HCT116 (cell line): Measurements from ENCODE around the gene MAP4K4. TPM values are rescaled to one million over a fixed set of nuclear protein-coding genes. Genes with fewer than 3 reads are reported as not detected.

Experiments used
- ATAC-seq: fragments of 200-7000 bp; cut with Tn5 transposase; 2 replicates; pipeline ENCODE4 v1.9.1; 2020; ENCODE audit warnings: mild to moderate bottlenecking, moderate library complexity
- BruUV-seq: library from RNA; stranded (reverse); fragments of 400-500 nt; replicated peaks from 2 replicates; lab custom pipeline; 2021; lab: Mats Ljungman, UMichigan
- CTCF ChIA-PET: fragments of 300-600 bp; sonication (Branson Sonifier 250); formaldehyde crosslinking; loops from one replicate; lab custom pipeline; 2021; ENCODE audit warnings: antibody characterized with exemption; lab: Charles Lee
- POLR2A ChIA-PET: fragments of 300-600, 350-600 bp; sonication (Branson Sonifier 250); formaldehyde crosslinking; loops from one replicate; lab custom pipeline; 2021; ENCODE audit warnings: antibody characterized with exemption; lab: Charles Lee
- RAD21 ChIA-PET, 2 experiments: fragments of 300-600 bp; sonication (Branson Sonifier 250); formaldehyde crosslinking; loops; one replicate each; lab custom pipeline; 2023; ENCODE audit warnings: low total read pairs in 2 of 2; ENCODE audit not compliant: uncharacterized antibody in 2 of 2, unreplicated experiment in 2 of 2, low non-redundant PET in 1 of 2; lab: Charles Lee
- DNase-seq: peaks from one replicate; pipeline ENCODE4 v3.0.0-alpha.2; 2010; ENCODE audit warnings: low read depth, low spot score
- H2AFZ ChIP-seq: fragments of 200-600 bp; shearing (Covaris generic), sonication (generic); 2 replicates; pipeline ENCODE4 v1.6.1; 2017; ENCODE audit warnings: low read depth, mixed run types, mixed read lengths, antibody characterized with exemption, low read length; ENCODE audit not compliant: poor library complexity, severe bottlenecking
- H3K27ac ChIP-seq: 2 replicates; pipeline ENCODE4 v1.5.1; 2012; ENCODE audit warnings: low read depth, low read length
- H3K27me3 ChIP-seq: fragments of 200-600 bp; sonication (generic); 2 replicates; pipeline ENCODE4 v1.6.1; 2016; ENCODE audit warnings: mixed run types, low read length, mixed read lengths; ENCODE audit not compliant: insufficient read depth
- H3K36me3 ChIP-seq, 2 experiments: fragments of 200-500 bp in 1 of 2; fragments of 200-600 bp in 1 of 2; sonication (Bioruptor generic) in 1 of 2; sonication (generic) in 1 of 2; 2 replicates each; pipeline versions ENCODE4 v1.5.1 to v1.6.1; 2014 to 2016; ENCODE audit warnings: low read length in 2 of 2, inconsistent platforms in 1 of 2, mixed read lengths in 1 of 2, mixed run types in 1 of 2; ENCODE audit not compliant: insufficient read depth in 2 of 2, control insufficient read depth in 1 of 2
- H3K4me1 ChIP-seq, 2 experiments: fragments of 200-600 bp in 1 of 2; sonication (generic) in 1 of 2; 2 replicates each; pipeline versions ENCODE4 v1.5.1 to v1.6.1; 2012 to 2017; ENCODE audit warnings: low read length in 2 of 2, inconsistent platforms in 1 of 2, mild to moderate bottlenecking in 1 of 2, mixed read lengths in 1 of 2, mixed run types in 1 of 2, moderate library complexity in 1 of 2; ENCODE audit not compliant: insufficient read depth in 2 of 2, control insufficient read depth in 1 of 2
- H3K4me2 ChIP-seq: fragments of 200-600 bp; sonication (generic); 2 replicates; pipeline ENCODE4 v1.6.1; 2017; ENCODE audit warnings: mixed run types, low read length, mixed read lengths
- H3K4me3 ChIP-seq, 2 experiments: fragments of 200-600 bp in 1 of 2; sonication (generic) in 1 of 2; replicated peaks in 1 of 2; 2 replicates each; pipeline ENCODE4 v1.5.1; 2011 to 2016; ENCODE audit warnings: low read length in 2 of 2, control low read depth in 1 of 2, low read depth in 1 of 2, mild to moderate bottlenecking in 1 of 2, mixed read lengths in 1 of 2, mixed run types in 1 of 2
- H3K79me2 ChIP-seq: fragments of 200-600 bp; sonication (generic); 2 replicates; pipeline ENCODE4 v1.6.1; 2017; ENCODE audit warnings: mild to moderate bottlenecking, mixed run types, low read length, moderate library complexity, mixed read lengths; ENCODE audit not compliant: insufficient read depth
- H3K9ac ChIP-seq: fragments of 200-600 bp; sonication (generic); 2 replicates; pipeline ENCODE4 v1.6.1; 2016; ENCODE audit warnings: low read length, mixed read lengths
- H3K9me2 ChIP-seq: fragments of 200-600 bp; sonication (generic), shearing (Covaris generic); 2 replicates; pipeline ENCODE4 v1.6.1; 2017; ENCODE audit warnings: mixed run types, mild to moderate bottlenecking, moderate library complexity; ENCODE audit not compliant: insufficient read depth
- H3K9me3 ChIP-seq, 2 experiments: fragments of 200-500 bp in 1 of 2; fragments of 200-600 bp in 1 of 2; sonication (Bioruptor generic) in 1 of 2; sonication (generic) in 1 of 2; 2 replicates each; pipeline ENCODE4 v1.6.1; 2014 to 2017; ENCODE audit warnings: low read length in 2 of 2, mixed read lengths in 2 of 2, inconsistent platforms in 1 of 2, low read depth in 1 of 2, mild to moderate bottlenecking in 1 of 2, mixed run types in 1 of 2, moderate library complexity in 1 of 2; ENCODE audit not compliant: control insufficient read depth in 1 of 2, insufficient read depth in 1 of 2
- H4K20me1 ChIP-seq: fragments of 200-600 bp; sonication (generic), shearing (Covaris generic); 2 replicates; pipeline ENCODE4 v1.6.1; 2017; ENCODE audit warnings: mixed run types, mild to moderate bottlenecking, moderate library complexity; ENCODE audit not compliant: insufficient read depth
- CBX3 ChIP-seq: IDR thresholded peaks from 2 replicates; pipeline ENCODE4 v1.6.1; 2012; ENCODE audit warnings: low read depth
- ELF1 ChIP-seq: IDR thresholded peaks from 2 replicates; pipeline ENCODE4 v1.6.1; 2012; ENCODE audit warnings: low read depth, borderline replicate concordance
- EZH2 ChIP-seq: fragments of 200-600 bp; sonication (generic); IDR thresholded peaks from 2 replicates; pipeline ENCODE4 v1.6.1; 2017; ENCODE audit warnings: antibody characterized with exemption, mixed run types
- EZH2phosphoT487 ChIP-seq: fragments of 200-600 bp; IDR thresholded peaks from 2 replicates; pipeline ENCODE4 v1.6.1; 2018; ENCODE audit warnings: antibody characterized with exemption, borderline replicate concordance
- FOSL1 ChIP-seq: IDR thresholded peaks from 2 replicates; pipeline ENCODE4 v1.6.1; 2012; ENCODE audit warnings: low read depth
- JUND ChIP-seq: IDR thresholded peaks from 2 replicates; pipeline ENCODE4 v1.6.1; 2012
- POLR2AphosphoS5 ChIP-seq: IDR thresholded peaks from 2 replicates; pipeline ENCODE4 v1.6.1; 2011; ENCODE audit warnings: mild to moderate bottlenecking, low read depth, low read length, moderate library complexity
- RAD21 ChIP-seq: IDR thresholded peaks from 2 replicates; pipeline ENCODE4 v1.6.1; 2012; ENCODE audit warnings: low read depth, mild to moderate bottlenecking
- SP1 ChIP-seq: IDR thresholded peaks from 2 replicates; pipeline ENCODE4 v1.6.1; 2012; ENCODE audit warnings: low read depth
- TCF7L2 ChIP-seq: IDR thresholded peaks from 2 replicates; pipeline ENCODE4 v1.7.0; 2011; ENCODE audit warnings: borderline replicate concordance, inconsistent platforms; ENCODE audit not compliant: insufficient read depth, insufficient read length; ENCODE audit errors: extremely low read depth
- YY1 ChIP-seq: IDR thresholded peaks from 2 replicates; pipeline ENCODE4 v1.6.1; 2011; ENCODE audit warnings: low read length, low read depth, moderate library complexity, mild to moderate bottlenecking; ENCODE audit not compliant: insufficient replicate concordance; ENCODE audit errors: extremely low read depth
- intact Hi-C: fragments of 100-400 bp; cut with micrococcal nuclease; formaldehyde crosslinking; loops from 2 replicates; pipeline ENCODE4 v1.10.0; 2022
- total RNA-seq: library from RNA; stranded (reverse); gene quantifications from one replicate; pipeline ENCODE4 v1.2.1, GENCODE V29; 2021; ENCODE audit not compliant: unreplicated experiment
- TF ChIP-seq, protein P1 (sequence below), 3 experiments: fragments of 200-600 bp in 1 of 3; sonication (generic) in 1 of 3; IDR thresholded peaks in 2 of 3; conservative IDR thresholded peaks in 1 of 3; 2 replicates each; pipeline ENCODE4 v1.5.1; 2012 to 2017; ENCODE audit warnings: low read depth in 2 of 3, low read length in 2 of 3, antibody characterized with exemption in 1 of 3, borderline replicate concordance in 1 of 3, control low read depth in 1 of 3, mild to moderate bottlenecking in 1 of 3, mixed read lengths in 1 of 3, mixed run types in 1 of 3, moderate library complexity in 1 of 3; ENCODE audit not compliant: insufficient read depth in 1 of 3

MAP4K4 gene
- total RNA-seq, 1 experiment from 2014 or later, result 62.3 TPM

DNA sequence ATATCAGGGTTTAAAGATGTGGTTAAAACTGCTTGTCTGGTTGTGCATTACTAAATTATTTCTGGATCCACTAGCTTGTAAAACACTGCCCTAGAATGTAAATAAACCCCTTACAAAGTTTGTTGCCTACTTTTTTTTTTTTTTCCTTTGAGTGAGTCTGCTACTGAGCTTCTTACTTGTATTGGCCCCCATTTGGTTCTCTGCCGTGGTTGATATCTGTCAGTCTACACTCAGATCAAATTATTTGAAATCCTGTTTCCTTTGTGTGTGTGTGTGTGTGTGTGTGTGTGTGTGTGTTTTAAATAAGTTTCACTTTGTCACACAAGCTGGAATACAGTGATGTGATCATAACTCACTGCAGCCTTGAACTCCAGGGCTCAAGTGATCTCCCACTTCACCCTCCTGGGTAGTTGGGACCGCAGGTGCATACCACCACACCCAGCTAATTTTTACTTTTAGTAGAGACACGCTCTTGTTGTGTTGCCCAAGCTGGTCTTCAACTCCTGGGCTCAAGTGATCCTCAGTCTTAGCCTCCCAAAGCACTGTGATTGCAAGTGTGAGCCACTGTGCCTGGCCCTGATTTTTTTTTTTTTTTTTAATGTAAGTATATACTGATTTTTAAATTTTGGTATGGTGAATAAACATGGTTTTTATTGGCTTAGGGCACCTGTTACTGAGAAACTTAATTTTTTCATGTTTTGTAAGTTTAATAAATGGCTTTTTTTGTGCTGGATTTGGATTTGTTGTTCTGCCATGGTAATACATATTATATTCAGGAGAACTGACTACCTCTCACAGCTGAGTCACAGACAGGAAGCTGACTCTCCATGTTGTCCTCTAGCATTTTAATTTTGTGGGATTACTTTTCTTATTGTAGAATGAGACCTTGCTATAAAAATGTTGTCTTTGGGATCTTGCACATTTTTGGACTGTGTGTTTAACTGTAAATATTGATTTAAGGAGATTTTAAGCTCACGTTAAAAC lies 48.5 kb downstream of the MAP4K4 start:
- BruUV-seq, result no TSS peak
- H3K4me2 ChIP-seq, result peak overlapping the region; percentile 43
- no peaks in the 10 kb centered on the region for H3K36me3 ChIP-seq
- H3K9me2 ChIP-seq, result no peaks in the 10 kb centered on the region
- H3K4me1 ChIP-seq, result peaks cover 0 to 22% of the 10 kb centered on the region in 2 experiments; a peak in 2 of 4 replicates
- H3K27me3 ChIP-seq, result no peaks in the 10 kb centered on the region
- peaks cover 67% of the 10 kb centered on the region for H3K79me2 ChIP-seq
- ChIA-PET POLR2A (no interaction called here), CTCF (interaction anchor here (1.8 kb wide), 1 partner anchor 24 kb away, joined by 10 read pairs; no protein-coding TSS in a partner anchor), RAD21 (no interaction called here)
- intact Hi-C loops, result no loop called here
- no peaks in the 10 kb centered on the region for H3K9me3 ChIP-seq
- peaks cover 7% of the 10 kb centered on the region; the same call in 1 of the 2 replicates for H4K20me1 ChIP-seq
- TF ChIP-seq FOSL1 (0 out of 2 replicates have a peak, but pooled peaks have one; percentile 28), RAD21 (no peak), EZH2phosphoT487 (no peak)
- no peak overlapping the region for H2AFZ ChIP-seq
- H3K4me3 ChIP-seq, result no peak overlapping the region
- ATAC-seq (no peak), DNase-seq (no peak)
- H3K9ac ChIP-seq, result no peak overlapping the region
- H3K27ac ChIP-seq, result no peak overlapping the region

DNA sequence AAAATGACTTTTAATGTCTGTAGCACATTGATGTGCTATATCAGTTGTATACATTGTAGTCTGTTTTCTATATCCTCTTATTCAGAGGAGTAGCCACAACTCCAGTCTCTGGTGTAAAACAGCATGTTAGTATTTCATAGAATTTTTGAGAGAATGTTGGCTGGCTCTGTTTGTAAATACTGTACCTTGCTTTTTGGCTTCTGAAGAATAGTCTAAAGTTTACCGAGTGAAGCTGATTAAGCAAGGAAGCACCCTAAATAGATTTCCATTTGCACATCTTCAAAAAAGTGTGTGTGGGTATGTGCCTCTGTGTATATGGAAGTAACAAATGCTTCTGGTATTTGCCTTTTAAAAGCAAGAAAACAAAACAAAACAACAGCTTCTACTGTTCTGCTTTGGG lies 50.5 kb downstream of the MAP4K4 start:
- DNase-seq, result no peak
- Histone ChIP-seq H3K4me3 (no peak overlapping the region), H3K9me3 (no peaks in the 10 kb centered on the region), H3K36me3 (no peaks in the 10 kb centered on the region), H3K4me1 (peaks cover 0 to 22% of the 10 kb centered on the region in 2 experiments; a peak in 2 of 4 replicates), H4K20me1 (0 out of 2 replicates have a peak, but pooled peaks cover 3% of the 10 kb centered on the region), H3K9ac (no peak overlapping the region), H3K9me2 (no peaks in the 10 kb centered on the region), H3K27me3 (no peaks in the 10 kb centered on the region), H3K27ac (no peak overlapping the region), H3K79me2 (peaks cover 67% of the 10 kb centered on the region), H2AFZ (no peak overlapping the region), H3K4me2 (no peak overlapping the region)
- ChIA-PET POLR2A (no interaction called here), RAD21 (no interaction called here), CTCF (no interaction called here)
- no peak for TF ChIP-seq YY1
- TF ChIP-seq TCF7L2, result no peak
- no peak for TF ChIP-seq CBX3
- no peak for TF ChIP-seq POLR2AphosphoS5
- TF ChIP-seq, protein P1, sequence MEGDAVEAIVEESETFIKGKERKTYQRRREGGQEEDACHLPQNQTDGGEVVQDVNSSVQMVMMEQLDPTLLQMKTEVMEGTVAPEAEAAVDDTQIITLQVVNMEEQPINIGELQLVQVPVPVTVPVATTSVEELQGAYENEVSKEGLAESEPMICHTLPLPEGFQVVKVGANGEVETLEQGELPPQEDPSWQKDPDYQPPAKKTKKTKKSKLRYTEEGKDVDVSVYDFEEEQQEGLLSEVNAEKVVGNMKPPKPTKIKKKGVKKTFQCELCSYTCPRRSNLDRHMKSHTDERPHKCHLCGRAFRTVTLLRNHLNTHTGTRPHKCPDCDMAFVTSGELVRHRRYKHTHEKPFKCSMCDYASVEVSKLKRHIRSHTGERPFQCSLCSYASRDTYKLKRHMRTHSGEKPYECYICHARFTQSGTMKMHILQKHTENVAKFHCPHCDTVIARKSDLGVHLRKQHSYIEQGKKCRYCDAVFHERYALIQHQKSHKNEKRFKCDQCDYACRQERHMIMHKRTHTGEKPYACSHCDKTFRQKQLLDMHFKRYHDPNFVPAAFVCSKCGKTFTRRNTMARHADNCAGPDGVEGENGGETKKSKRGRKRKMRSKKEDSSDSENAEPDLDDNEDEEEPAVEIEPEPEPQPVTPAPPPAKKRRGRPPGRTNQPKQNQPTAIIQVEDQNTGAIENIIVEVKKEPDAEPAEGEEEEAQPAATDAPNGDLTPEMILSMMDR (IDR thresholded peaks at IDR 0.05 in 2 of 3, conservative IDR thresholded peaks at IDR 0.05 in 1 of 3; ENCODE audit: borderline replicate concordance in 1 of 3, insufficient read depth in 1 of 3, low read depth in 2 of 3, low read length in 2 of 3), result no peak
- TF ChIP-seq EZH2, result no peak
- TF ChIP-seq JUND, result no peak
- no peak for TF ChIP-seq SP1
- TF ChIP-seq FOSL1, result no peak
- no peak for TF ChIP-seq ELF1
- BruUV-seq, result no TSS peak
- ATAC-seq, result no peak
- intact Hi-C loops, result no loop called here
